Epithelial cell of proximal tubule (primary cell): Measurements from ENCODE around the gene ARHGEF40. TPM values are rescaled to one million over a fixed set of nuclear protein-coding genes. Genes with fewer than 3 reads are reported as not detected.

ENCODE experiments used
- DNase-seq: peaks from one replicate; pipeline ENCODE4 v3.0.0-alpha.2; 2011; ENCODE audit warnings: low read depth
- H3K4me3 ChIP-seq: 2 replicates; pipeline ENCODE4 v1.5.1; 2011; ENCODE audit warnings: low read depth, mild to moderate bottlenecking, low read length
- total RNA-seq: library from RNA; depleted of rRNA; stranded (reverse); fragments of >200 nt; gene quantifications from 2 replicates; pipeline ENCODE4 v1.2.3, GENCODE V29; 2015
- TF ChIP-seq, protein P1 (sequence below): conservative IDR thresholded peaks from 2 replicates; pipeline ENCODE4 v1.5.1; 2012; ENCODE audit warnings: low read depth, mild to moderate bottlenecking, low read length

Gene ARHGEF40
- total RNA-seq, 1 donor from 2014 or later, result 42.7 TPM

GRCh38 chr14:21055432-21056117 is 14.5 kb upstream of the ARHGEF40 start:
- H3K4me3 ChIP-seq, result no peak overlapping the region
- TF ChIP-seq, protein P1, sequence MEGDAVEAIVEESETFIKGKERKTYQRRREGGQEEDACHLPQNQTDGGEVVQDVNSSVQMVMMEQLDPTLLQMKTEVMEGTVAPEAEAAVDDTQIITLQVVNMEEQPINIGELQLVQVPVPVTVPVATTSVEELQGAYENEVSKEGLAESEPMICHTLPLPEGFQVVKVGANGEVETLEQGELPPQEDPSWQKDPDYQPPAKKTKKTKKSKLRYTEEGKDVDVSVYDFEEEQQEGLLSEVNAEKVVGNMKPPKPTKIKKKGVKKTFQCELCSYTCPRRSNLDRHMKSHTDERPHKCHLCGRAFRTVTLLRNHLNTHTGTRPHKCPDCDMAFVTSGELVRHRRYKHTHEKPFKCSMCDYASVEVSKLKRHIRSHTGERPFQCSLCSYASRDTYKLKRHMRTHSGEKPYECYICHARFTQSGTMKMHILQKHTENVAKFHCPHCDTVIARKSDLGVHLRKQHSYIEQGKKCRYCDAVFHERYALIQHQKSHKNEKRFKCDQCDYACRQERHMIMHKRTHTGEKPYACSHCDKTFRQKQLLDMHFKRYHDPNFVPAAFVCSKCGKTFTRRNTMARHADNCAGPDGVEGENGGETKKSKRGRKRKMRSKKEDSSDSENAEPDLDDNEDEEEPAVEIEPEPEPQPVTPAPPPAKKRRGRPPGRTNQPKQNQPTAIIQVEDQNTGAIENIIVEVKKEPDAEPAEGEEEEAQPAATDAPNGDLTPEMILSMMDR, result no peak
- no peak for DNase-seq

DNA sequence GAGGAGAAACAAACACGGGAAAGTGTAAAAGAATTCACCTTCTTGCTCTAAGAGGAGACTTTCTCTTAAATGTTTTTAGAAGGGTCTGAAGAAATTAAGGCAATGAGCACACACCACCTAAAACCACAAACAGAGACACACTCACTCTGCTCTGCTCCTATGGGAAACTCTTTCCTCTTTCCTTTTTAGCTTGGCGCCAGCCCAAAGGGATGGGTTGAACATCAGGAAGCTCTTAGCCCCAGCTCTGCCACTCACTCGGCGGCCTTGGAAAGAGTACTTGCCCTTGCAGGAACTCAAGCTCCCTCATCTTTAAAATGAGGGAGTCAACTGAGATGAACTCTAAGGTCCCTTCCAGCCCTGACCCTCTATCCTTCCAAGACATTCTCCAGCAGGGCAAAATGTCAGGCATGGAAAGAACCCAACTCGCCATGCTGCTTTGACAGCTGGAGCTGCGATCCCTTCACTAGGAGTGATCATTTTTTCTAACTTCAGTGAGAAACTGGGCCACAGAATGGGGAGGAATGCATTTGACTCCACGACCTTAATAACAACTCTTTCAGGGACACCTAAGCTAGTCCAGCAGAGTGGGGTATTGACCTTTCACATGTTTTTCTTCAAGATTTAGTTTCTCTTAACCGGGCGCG is 13.5 kb upstream of the ARHGEF40 start:
- no peak for DNase-seq
- no peak overlapping the region for H3K4me3 ChIP-seq
- TF ChIP-seq, protein P1, result no peak

GRCh38 chr14:21057803-21058675 is 12.1 kb upstream of the ARHGEF40 start, which contains the start of gene RNASE8:
Gene RNASE8 (plus strand): TSS chr14:21057822. CDS start chr14:21057893, 71 bp downstream.
- TF ChIP-seq, protein P1, result no peak
- no peak within 1 kb of the TSS for H3K4me3 ChIP-seq
- no peak for DNase-seq

DNA sequence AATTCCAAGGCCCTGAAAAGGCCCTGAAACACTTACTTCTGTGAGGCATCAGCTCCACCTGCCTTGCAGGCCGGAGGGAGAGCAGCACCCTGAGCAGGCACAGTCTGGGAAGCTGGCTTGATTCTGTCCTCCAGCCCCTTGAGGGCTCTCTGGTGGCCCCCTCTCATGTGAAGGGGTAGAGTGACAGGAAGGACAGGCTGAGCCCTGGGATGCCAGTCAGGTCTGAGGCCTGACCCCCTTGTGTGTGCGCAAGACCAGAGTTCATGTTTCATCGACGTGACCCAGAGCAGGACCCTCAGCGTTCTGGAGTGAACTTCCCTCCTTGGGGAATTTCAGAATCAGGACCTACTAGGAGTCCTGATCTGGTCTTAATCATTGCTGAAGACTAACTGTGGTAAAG is 11.2 kb upstream of the ARHGEF40 start:
- no peak for DNase-seq
- TF ChIP-seq, protein P1, result no peak
- H3K4me3 ChIP-seq, result no peak overlapping the region

GRCh38 chr14:21059842-21060613 is 10.1 kb upstream of the ARHGEF40 start:
- H3K4me3 ChIP-seq, result no peak overlapping the region
- no peak for DNase-seq
- TF ChIP-seq, protein P1, result no peak

GRCh38 chr14:21060614-21061346 is 9.3 kb upstream of the ARHGEF40 start:
- H3K4me3 ChIP-seq, result no peak overlapping the region
- TF ChIP-seq, protein P1, result no peak
- no peak for DNase-seq
